ENCODE measurements around the gene BRAF.
A peak's percentile ranks its signal among the peaks of the same experiment; 100 is the strongest.
"Not testable (repeated sequence)": the region's sequence is repeated elsewhere in the genome, so short reads cannot be mapped to it uniquely, and the experiment has no call there.

The BRAF gene

GRCh38 chr7:140719721-140720120 is 205.0 kb downstream of the BRAF start:
- peak; percentile 39 for ATAC-seq
- TF ChIP-seq RARB (CRISPR knock-in tag; IDR thresholded peaks at IDR 0.05) (no peak), ARNTL (CRISPR knock-in tag; IDR thresholded peaks at IDR 0.05; ENCODE audit: borderline replicate concordance, low read depth) (no peak), BACH2 (CRISPR knock-in tag; IDR thresholded peaks at IDR 0.05; ENCODE audit: borderline replicate concordance) (no peak), SNAI2 (CRISPR knock-in tag; IDR thresholded peaks at IDR 0.05) (no peak), ZFP30 (CRISPR knock-in tag; IDR thresholded peaks at IDR 0.05) (no peak), TOX (CRISPR knock-in tag; IDR thresholded peaks at IDR 0.05; ENCODE audit: borderline replicate concordance) (no peak), POU6F1 (CRISPR knock-in tag; IDR thresholded peaks at IDR 0.05; ENCODE audit: borderline replicate concordance, low read depth) (no peak), ISL1 (CRISPR knock-in tag; IDR thresholded peaks at IDR 0.05) (no peak), PPARA (CRISPR knock-in tag; IDR thresholded peaks at IDR 0.05; ENCODE audit: borderline replicate concordance) (no peak), ZNF8 (CRISPR knock-in tag; IDR thresholded peaks at IDR 0.05) (no peak), TSHZ2 (CRISPR knock-in tag; IDR thresholded peaks at IDR 0.05) (no peak)

- TF ChIP-seq CSRNP3 (CRISPR knock-in tag; IDR thresholded peaks at IDR 0.05) (no peak), ZFP3 (CRISPR knock-in tag; IDR thresholded peaks at IDR 0.05) (no peak), ISL1 (CRISPR knock-in tag; IDR thresholded peaks at IDR 0.05) (no peak), GLIS3 (CRISPR knock-in tag; IDR thresholded peaks at IDR 0.05) (no peak), ARNTL (CRISPR knock-in tag; IDR thresholded peaks at IDR 0.05; ENCODE audit: borderline replicate concordance, low read depth) (no peak), OSR1 (CRISPR knock-in tag; IDR thresholded peaks at IDR 0.05) (no peak), PPARA (CRISPR knock-in tag; IDR thresholded peaks at IDR 0.05; ENCODE audit: borderline replicate concordance) (no peak), CREB5 (CRISPR knock-in tag; IDR thresholded peaks at IDR 0.05; ENCODE audit: low read depth) (no peak), RARB (CRISPR knock-in tag; IDR thresholded peaks at IDR 0.05) (no peak), ZC3H10 (CRISPR knock-in tag; IDR thresholded peaks at IDR 0.05) (no peak), ZFP30 (CRISPR knock-in tag; IDR thresholded peaks at IDR 0.05) (no peak), SNAI2 (CRISPR knock-in tag; IDR thresholded peaks at IDR 0.05) (no peak), ZNF70 (CRISPR knock-in tag; IDR thresholded peaks at IDR 0.05) (no peak), TCF4 (CRISPR knock-in tag; IDR thresholded peaks at IDR 0.05; ENCODE audit: borderline replicate concordance) (no peak), TOX (CRISPR knock-in tag; IDR thresholded peaks at IDR 0.05; ENCODE audit: borderline replicate concordance) (no peak)
Measured at GRCh38 chr7:140714331-140715040, 210.2 kb downstream of the BRAF start.

GRCh38 chr7:140712392-140712791 is 212.3 kb downstream of the BRAF start:
- ATAC-seq: not testable (repeated sequence)

More at GRCh38 chr7:140714331-140715040, 210.2 kb downstream of the BRAF start:
- ATAC-seq: no peak

GRCh38 chr7:140708764-140709163 is 216.0 kb downstream of the BRAF start:
- ATAC-seq: not testable (repeated sequence)

GRCh38 chr7:140707132-140707531 is 217.6 kb downstream of the BRAF start:
- TF ChIP-seq PATZ1 (CRISPR knock-in tag; IDR thresholded peaks at IDR 0.05; ENCODE audit: borderline replicate concordance): no peak
- TF ChIP-seq POU6F1 (CRISPR knock-in tag; IDR thresholded peaks at IDR 0.05; ENCODE audit: borderline replicate concordance, low read depth): no peak
- TF ChIP-seq ARNTL (CRISPR knock-in tag; IDR thresholded peaks at IDR 0.05; ENCODE audit: borderline replicate concordance, low read depth): no peak
- no peak for TF ChIP-seq TOX (CRISPR knock-in tag; IDR thresholded peaks at IDR 0.05; ENCODE audit: borderline replicate concordance)
- no peak for TF ChIP-seq ZC3H10 (CRISPR knock-in tag; IDR thresholded peaks at IDR 0.05)
- no peak for TF ChIP-seq ZNF565 (CRISPR knock-in tag; conservative IDR thresholded peaks at IDR 0.05; ENCODE audit: low read depth)
- TF ChIP-seq ZFP30 (CRISPR knock-in tag; IDR thresholded peaks at IDR 0.05): no peak
- no peak for ATAC-seq
